Osteoblast (primary cell): ENCODE data around the gene NINJ1. TPM values are rescaled to one million over a fixed set of nuclear protein-coding genes. Genes with fewer than 3 reads are reported as not detected.

Source experiments
- DNase-seq: peaks from one replicate; pipeline ENCODE4 v3.0.0; 2011; ENCODE audit warnings: low spot score, mixed read lengths; ENCODE audit not compliant: insufficient read length; ENCODE audit errors: missing footprints
- H2AFZ ChIP-seq: 2 replicates; pipeline ENCODE4 v1.6.0; 2011; ENCODE audit warnings: mild to moderate bottlenecking, low read length
- H3K27ac ChIP-seq: 2 replicates; pipeline ENCODE4 v1.5.1; 2011; ENCODE audit warnings: mild to moderate bottlenecking, low read depth, low read length, moderate library complexity
- H3K27me3 ChIP-seq: 2 replicates; pipeline ENCODE4 v1.6.0; 2012; ENCODE audit warnings: mild to moderate bottlenecking, control low read depth, inconsistent platforms, low read length, moderate library complexity; ENCODE audit not compliant: insufficient read depth
- H3K36me3 ChIP-seq: 2 replicates; pipeline ENCODE4 v1.5.1; 2011; ENCODE audit warnings: mild to moderate bottlenecking, low read length, control low read depth, moderate library complexity; ENCODE audit not compliant: insufficient read depth
- H3K4me1 ChIP-seq: 2 replicates; pipeline ENCODE4 v1.5.1; 2011; ENCODE audit warnings: mild to moderate bottlenecking, low read length, control low read depth, moderate library complexity; ENCODE audit not compliant: insufficient read depth
- H3K4me2 ChIP-seq: 2 replicates; pipeline ENCODE4 v1.6.0; 2011; ENCODE audit warnings: mild to moderate bottlenecking, low read length; ENCODE audit not compliant: insufficient read depth
- H3K4me3 ChIP-seq: fragments of 200-600 bp; sonication (generic); 3 replicates; pipeline ENCODE4 v1.5.1; 2012; ENCODE audit warnings: mild to moderate bottlenecking, low read length, inconsistent platforms; ENCODE audit not compliant: insufficient read depth
- H3K79me2 ChIP-seq: 2 replicates; pipeline ENCODE4 v1.6.0; 2012; ENCODE audit warnings: mild to moderate bottlenecking, low read length, control low read depth, inconsistent platforms; ENCODE audit not compliant: insufficient read depth
- H3K9me3 ChIP-seq: 2 replicates; pipeline ENCODE4 v1.5.1; 2011; ENCODE audit warnings: low read depth, low read length, control low read depth
- H4K20me1 ChIP-seq: 2 replicates; pipeline ENCODE4 v1.6.0; 2012; ENCODE audit warnings: mild to moderate bottlenecking, low read length, control low read depth; ENCODE audit not compliant: insufficient read depth
- total RNA-seq: library from RNA; depleted of rRNA; stranded (reverse); fragments of >200 nt; gene quantifications from 2 replicates; pipeline ENCODE4 v1.2.3, GENCODE V29; 2012
- TF ChIP-seq, protein P1 (sequence below): IDR thresholded peaks from 2 replicates; pipeline ENCODE4 v1.5.1; 2011; ENCODE audit warnings: mild to moderate bottlenecking, low read depth, low read length, moderate library complexity; ENCODE audit errors: extremely low read depth

Gene NINJ1
- total RNA-seq, 1 donor, result 34.7 TPM

DNA sequence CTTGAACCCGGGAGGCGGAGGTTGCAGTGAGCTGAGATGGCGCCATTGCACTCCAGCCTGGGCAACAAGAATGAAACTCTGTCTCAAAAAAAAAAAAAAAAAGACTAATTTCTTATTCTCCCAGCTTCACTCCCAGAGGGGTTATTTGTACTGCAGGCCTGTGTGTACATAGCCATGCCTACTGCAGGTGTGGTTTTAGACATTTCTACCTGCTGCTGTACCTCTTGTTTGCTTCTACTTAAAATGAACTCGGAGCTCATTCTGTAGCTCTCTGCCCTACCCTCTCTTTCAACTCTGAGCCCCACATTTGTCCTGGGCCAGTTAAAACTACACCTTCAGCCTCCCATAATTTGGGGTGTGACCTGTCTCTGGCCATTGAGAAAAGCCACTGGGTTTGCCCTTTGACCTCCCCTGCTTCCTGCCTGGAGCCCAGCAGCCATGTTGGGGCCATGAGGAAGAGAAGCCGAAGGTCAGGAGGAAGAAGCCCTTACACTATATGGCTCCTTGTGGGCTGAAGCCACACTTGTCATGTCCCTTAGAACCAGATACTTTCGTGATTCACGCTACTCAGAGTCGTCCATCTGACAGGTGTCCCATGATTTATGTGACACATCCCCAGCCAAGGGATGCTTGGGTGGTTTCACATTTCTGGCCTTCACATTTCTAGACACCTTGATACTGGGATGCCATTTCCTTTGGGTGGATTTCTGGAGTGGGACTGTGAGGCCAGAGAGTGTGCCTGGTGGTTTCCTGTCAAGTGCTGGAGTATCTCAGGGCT lies 47.4 kb downstream of the NINJ1 start:
- H3K4me2 ChIP-seq, result no peak overlapping the region
- TF ChIP-seq, protein P1, sequence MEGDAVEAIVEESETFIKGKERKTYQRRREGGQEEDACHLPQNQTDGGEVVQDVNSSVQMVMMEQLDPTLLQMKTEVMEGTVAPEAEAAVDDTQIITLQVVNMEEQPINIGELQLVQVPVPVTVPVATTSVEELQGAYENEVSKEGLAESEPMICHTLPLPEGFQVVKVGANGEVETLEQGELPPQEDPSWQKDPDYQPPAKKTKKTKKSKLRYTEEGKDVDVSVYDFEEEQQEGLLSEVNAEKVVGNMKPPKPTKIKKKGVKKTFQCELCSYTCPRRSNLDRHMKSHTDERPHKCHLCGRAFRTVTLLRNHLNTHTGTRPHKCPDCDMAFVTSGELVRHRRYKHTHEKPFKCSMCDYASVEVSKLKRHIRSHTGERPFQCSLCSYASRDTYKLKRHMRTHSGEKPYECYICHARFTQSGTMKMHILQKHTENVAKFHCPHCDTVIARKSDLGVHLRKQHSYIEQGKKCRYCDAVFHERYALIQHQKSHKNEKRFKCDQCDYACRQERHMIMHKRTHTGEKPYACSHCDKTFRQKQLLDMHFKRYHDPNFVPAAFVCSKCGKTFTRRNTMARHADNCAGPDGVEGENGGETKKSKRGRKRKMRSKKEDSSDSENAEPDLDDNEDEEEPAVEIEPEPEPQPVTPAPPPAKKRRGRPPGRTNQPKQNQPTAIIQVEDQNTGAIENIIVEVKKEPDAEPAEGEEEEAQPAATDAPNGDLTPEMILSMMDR, result no peak
- H3K79me2 ChIP-seq, result no peaks in the 10 kb centered on the region
- H2AFZ ChIP-seq, result no peak overlapping the region
- no peaks in the 10 kb centered on the region for H4K20me1 ChIP-seq
- DNase-seq, result no peak
- peaks cover 11% of the 10 kb centered on the region for H3K9me3 ChIP-seq
- H3K36me3 ChIP-seq, result no peaks in the 10 kb centered on the region
- no peak overlapping the region for H3K27ac ChIP-seq
- peaks cover 3% of the 10 kb centered on the region for H3K4me1 ChIP-seq
- no peaks in the 10 kb centered on the region for H3K27me3 ChIP-seq
- no peak overlapping the region for H3K4me3 ChIP-seq

DNA sequence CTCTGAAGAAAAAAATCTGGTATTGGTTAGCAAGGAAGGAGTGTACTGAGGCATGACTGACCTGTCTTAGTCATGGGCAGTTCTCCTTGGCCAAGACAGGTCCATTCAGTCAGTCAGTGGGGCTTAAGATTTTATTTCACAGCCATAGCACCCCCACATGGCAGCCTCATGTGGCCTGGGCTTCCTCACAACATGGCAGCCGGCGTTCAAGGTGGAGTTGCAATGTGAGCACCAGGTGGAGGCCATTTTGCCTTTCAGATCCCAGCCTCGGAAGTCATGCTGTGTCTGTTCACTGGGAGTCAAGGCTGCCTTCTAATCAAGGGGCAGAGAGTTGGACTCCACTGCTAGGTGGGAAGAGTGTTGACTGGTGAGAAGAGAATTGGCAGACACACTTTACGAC lies 48.4 kb downstream of the NINJ1 start:
- Histone ChIP-seq H3K79me2 (no peaks in the 10 kb centered on the region), H3K4me1 (peaks cover 12% of the 10 kb centered on the region), H3K27me3 (no peaks in the 10 kb centered on the region), H3K27ac (no peak overlapping the region), H3K4me2 (no peak overlapping the region), H3K4me3 (no peak overlapping the region), H4K20me1 (no peaks in the 10 kb centered on the region), H3K9me3 (peaks cover 6% of the 10 kb centered on the region), H2AFZ (no peak overlapping the region), H3K36me3 (no peaks in the 10 kb centered on the region)
- DNase-seq, result no peak
- TF ChIP-seq, protein P1, result no peak

DNA sequence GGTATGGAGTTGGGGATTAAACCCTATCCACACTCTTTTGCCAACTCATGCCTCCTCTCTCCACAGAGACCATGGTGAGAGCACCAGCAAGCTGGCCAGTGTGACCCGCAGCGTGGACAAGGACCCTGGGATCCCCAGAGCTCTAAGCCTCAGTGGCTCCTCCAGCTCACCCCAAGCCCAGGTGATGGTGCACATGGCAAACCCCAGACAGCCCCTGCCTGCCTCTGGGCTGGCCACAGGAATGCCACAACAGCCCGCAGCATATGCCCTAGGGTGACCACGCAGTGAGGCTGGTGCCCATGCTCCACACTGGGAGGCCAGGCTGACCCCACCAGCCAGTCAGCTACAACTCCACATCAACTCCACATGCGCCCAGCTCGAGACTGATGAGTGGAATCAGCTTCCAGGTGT lies 49.6 kb downstream of the NINJ1 start:
- H3K27me3 ChIP-seq, result no peaks in the 10 kb centered on the region
- H3K36me3 ChIP-seq, result no peaks in the 10 kb centered on the region
- H3K4me2 ChIP-seq, result no peak overlapping the region
- no peak overlapping the region for H2AFZ ChIP-seq
- H3K4me3 ChIP-seq, result no peak overlapping the region
- H3K9me3 ChIP-seq, result peaks cover 2% of the 10 kb centered on the region
- peaks cover 15% of the 10 kb centered on the region for H3K4me1 ChIP-seq
- no peak for DNase-seq
- TF ChIP-seq, protein P1, result no peak
- no peaks in the 10 kb centered on the region for H4K20me1 ChIP-seq
- no peak overlapping the region for H3K27ac ChIP-seq
- H3K79me2 ChIP-seq, result no peaks in the 10 kb centered on the region

DNA sequence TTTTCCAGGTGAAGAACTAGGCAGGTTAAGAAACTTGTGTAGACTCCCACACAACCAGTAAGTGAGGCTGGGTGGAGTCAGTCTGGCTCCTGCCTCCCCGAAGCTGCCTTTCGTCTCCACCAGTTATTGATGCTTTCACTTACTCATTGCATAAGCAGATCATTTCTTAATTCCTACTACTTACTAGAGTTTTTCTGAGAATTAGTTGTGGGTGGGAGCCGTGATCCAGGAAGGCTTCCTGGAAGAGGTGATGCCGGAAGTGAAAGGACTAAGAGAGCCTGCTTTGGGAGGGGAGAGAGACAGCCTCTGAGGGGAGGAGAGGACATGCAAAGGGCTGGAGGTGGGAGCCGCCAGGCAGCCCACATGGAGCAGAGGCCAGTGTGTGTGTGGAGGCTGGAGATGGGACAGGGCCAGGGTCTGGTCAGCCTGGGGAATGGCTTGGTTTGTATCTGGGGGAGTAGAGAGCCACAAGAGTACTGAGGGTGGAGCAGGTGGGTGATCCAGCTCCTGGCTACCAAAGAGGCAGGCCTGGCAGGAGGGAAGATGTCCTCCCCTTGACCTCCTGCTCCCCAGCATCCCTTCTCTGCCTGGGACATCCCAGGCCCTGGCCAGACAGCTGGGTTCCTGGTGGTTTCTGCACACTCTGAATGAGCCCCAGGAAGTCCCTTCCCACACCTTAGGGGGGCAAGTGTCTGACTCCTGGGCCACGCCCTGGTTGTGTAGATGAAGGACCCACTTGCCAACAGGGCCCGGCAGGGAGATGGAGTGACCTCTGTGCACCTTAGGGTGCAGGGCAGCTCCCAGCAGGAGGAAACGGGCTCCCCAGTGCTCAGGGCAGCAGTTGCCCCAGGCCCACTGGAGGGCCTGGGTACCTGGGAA lies 50.2 kb downstream of the NINJ1 start:
- H3K27me3 ChIP-seq, result no peaks in the 10 kb centered on the region
- peaks cover 15% of the 10 kb centered on the region for H3K4me1 ChIP-seq
- TF ChIP-seq, protein P1, result no peak
- H3K79me2 ChIP-seq, result no peaks in the 10 kb centered on the region
- no peak overlapping the region for H3K27ac ChIP-seq
- H3K4me2 ChIP-seq, result no peak overlapping the region
- no peaks in the 10 kb centered on the region for H4K20me1 ChIP-seq
- H3K36me3 ChIP-seq, result no peaks in the 10 kb centered on the region
- no peak overlapping the region for H2AFZ ChIP-seq
- no peak overlapping the region for H3K4me3 ChIP-seq
- no peak for DNase-seq
- H3K9me3 ChIP-seq, result no peaks in the 10 kb centered on the region
